KMS-11 (cell line): ENCODE measurements around the gene C4BPB.

Experiments used
- H2AFZ ChIP-seq: fragments of 200-600 bp; sonication (generic); 2 replicates; pipeline ENCODE4 v1.6.1; 2016; ENCODE audit warnings: antibody characterized with exemption, mixed run types, low read depth
- H3K27ac ChIP-seq: fragments of 200-600 bp; sonication (generic); 2 replicates; pipeline ENCODE4 v1.6.1; 2016; ENCODE audit warnings: mild to moderate bottlenecking, mixed run types
- H3K27me3 ChIP-seq: fragments of 200-600 bp; sonication (generic); 2 replicates; pipeline ENCODE4 v1.6.1; 2017; ENCODE audit warnings: mild to moderate bottlenecking, low read depth, mixed run types, moderate library complexity; ENCODE audit not compliant: insufficient read depth
- H3K36me3 ChIP-seq: fragments of 200-600 bp; sonication (generic); 2 replicates; pipeline ENCODE4 v1.6.1; 2017; ENCODE audit warnings: mild to moderate bottlenecking, mixed run types; ENCODE audit not compliant: insufficient read depth
- H3K4me1 ChIP-seq: fragments of 200-600 bp; sonication (generic); 2 replicates; pipeline ENCODE4 v1.6.1; 2016; ENCODE audit warnings: mild to moderate bottlenecking, low read depth, mixed run types; ENCODE audit not compliant: poor library complexity, severe bottlenecking
- H3K4me2 ChIP-seq: fragments of 200-600 bp; sonication (generic); 2 replicates; pipeline ENCODE4 v1.7.0; 2016; ENCODE audit warnings: mild to moderate bottlenecking, mixed run types
- H3K4me3 ChIP-seq: fragments of 200-600 bp; sonication (generic); IDR thresholded peaks from 2 replicates; pipeline ENCODE4 v1.6.1; 2017; ENCODE audit warnings: low read depth, low read length, mixed read lengths; ENCODE audit not compliant: insufficient read depth
- H3K79me2 ChIP-seq: fragments of 200-600 bp; sonication (generic); 2 replicates; pipeline ENCODE4 v1.6.1; 2016; ENCODE audit warnings: low read depth, mixed run types; ENCODE audit not compliant: insufficient read depth
- H3K9ac ChIP-seq: fragments of 200-600 bp; sonication (generic); 2 replicates; pipeline ENCODE4 v1.6.1; 2016; ENCODE audit warnings: mild to moderate bottlenecking, mixed run types
- H4K20me1 ChIP-seq: fragments of 200-600 bp; sonication (generic); 2 replicates; pipeline ENCODE4 v1.6.1; 2016; ENCODE audit warnings: mild to moderate bottlenecking, mixed run types; ENCODE audit not compliant: insufficient read depth
- TF ChIP-seq, protein P1 (sequence below): fragments of 200-600 bp; sonication (generic); conservative IDR thresholded peaks from 2 replicates; pipeline ENCODE4 v1.6.1; 2017; ENCODE audit warnings: low read depth, mild to moderate bottlenecking, antibody characterized with exemption, low read length, moderate library complexity, mixed read lengths

C4BPB gene

DNA sequence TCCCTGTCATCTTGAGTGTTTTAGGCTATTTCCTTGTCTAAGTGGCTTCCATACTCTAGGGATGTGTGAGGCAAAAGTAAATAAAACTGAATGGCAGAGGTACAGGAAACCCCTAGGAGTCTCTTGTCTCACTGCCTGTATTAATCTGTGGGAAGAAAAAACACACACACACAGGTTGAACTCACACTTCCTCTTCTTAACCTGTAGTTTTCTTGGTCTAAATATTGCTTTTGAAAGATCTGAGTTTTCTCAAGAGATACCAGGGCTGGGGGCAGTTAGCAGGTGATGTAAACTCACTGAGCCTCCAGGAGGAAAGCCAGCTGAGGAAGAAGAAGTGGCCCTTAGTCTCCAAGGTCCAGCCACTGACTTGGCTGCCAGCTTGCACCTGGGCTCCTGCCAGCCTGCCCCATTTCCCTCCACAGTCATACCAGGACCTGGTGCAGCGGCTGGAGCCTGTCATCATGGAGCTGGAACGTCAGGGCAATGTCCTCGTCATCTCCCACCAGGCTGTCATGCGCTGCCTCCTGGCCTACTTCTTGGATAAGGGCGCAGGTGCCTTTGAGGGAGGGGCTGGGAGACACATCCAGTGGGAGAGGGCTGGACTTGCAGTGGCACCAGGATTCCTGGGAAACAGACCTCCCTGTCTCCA is 18.7 kb upstream of the C4BPB start:
- no peaks in the 10 kb centered on the region for H4K20me1 ChIP-seq
- no peaks in the 10 kb centered on the region for H3K36me3 ChIP-seq
- H3K79me2 ChIP-seq = no peaks in the 10 kb centered on the region
- H2AFZ ChIP-seq = no peak overlapping the region
- H3K4me2 ChIP-seq = no peak overlapping the region
- H3K4me1 ChIP-seq = no peaks in the 10 kb centered on the region
- no peaks in the 10 kb centered on the region for H3K27me3 ChIP-seq
- H3K4me3 ChIP-seq = no peak overlapping the region
- H3K9ac ChIP-seq = no peak overlapping the region
- TF ChIP-seq, protein P1, sequence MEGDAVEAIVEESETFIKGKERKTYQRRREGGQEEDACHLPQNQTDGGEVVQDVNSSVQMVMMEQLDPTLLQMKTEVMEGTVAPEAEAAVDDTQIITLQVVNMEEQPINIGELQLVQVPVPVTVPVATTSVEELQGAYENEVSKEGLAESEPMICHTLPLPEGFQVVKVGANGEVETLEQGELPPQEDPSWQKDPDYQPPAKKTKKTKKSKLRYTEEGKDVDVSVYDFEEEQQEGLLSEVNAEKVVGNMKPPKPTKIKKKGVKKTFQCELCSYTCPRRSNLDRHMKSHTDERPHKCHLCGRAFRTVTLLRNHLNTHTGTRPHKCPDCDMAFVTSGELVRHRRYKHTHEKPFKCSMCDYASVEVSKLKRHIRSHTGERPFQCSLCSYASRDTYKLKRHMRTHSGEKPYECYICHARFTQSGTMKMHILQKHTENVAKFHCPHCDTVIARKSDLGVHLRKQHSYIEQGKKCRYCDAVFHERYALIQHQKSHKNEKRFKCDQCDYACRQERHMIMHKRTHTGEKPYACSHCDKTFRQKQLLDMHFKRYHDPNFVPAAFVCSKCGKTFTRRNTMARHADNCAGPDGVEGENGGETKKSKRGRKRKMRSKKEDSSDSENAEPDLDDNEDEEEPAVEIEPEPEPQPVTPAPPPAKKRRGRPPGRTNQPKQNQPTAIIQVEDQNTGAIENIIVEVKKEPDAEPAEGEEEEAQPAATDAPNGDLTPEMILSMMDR = no peak
- H3K27ac ChIP-seq = no peak overlapping the region

DNA sequence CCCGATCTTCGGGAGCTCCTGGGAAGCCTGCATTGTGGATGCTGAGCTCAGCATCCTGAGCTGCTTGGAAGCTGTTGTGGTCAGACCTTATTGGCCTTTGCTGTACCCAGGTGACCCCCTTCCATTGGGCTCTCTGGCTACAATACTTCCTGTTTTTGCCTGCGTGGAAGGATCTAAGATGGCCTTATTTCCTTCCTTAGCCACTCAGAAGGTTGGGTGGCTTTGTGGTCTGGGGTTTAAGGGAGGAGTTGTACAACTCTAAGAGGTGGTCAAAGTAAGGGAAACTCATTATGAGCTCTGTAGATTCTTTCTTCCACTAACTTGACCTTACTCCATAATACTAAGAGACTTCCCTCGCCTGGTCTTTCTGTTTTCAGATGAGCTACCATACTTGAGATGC is 17.8 kb upstream of the C4BPB start:
- Histone ChIP-seq H3K27me3 (no peaks in the 10 kb centered on the region), H3K4me2 (no peak overlapping the region), H3K36me3 (no peaks in the 10 kb centered on the region), H3K27ac (no peak overlapping the region), H3K79me2 (no peaks in the 10 kb centered on the region), H2AFZ (no peak overlapping the region), H3K4me3 (no peak overlapping the region), H4K20me1 (no peaks in the 10 kb centered on the region), H3K4me1 (no peaks in the 10 kb centered on the region), H3K9ac (no peak overlapping the region)
- TF ChIP-seq, protein P1 = no peak

DNA sequence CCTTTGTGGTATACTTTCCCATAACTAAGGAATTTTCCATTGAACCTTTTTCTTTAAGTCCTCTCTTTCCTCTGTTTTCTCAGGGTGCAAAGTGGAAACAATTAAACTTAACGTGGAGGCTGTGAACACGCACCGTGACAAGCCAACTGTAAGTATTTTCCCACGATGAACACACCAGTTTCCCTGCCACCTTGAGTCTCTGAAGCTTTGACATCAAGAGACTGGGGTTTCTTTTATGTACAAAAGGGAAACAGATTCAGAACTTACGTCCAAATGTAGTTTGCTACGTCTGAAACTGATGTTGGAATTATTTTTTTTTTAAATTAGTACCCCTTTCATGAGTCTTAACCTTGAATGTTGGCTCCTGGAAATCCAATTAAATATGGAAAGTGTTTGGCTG is 17.2 kb upstream of the C4BPB start:
- Histone ChIP-seq H3K27me3 (no peaks in the 10 kb centered on the region), H2AFZ (no peak overlapping the region), H3K79me2 (no peaks in the 10 kb centered on the region), H4K20me1 (no peaks in the 10 kb centered on the region), H3K36me3 (no peaks in the 10 kb centered on the region), H3K4me3 (no peak overlapping the region), H3K9ac (no peak overlapping the region), H3K27ac (no peak overlapping the region), H3K4me2 (no peak overlapping the region), H3K4me1 (no peaks in the 10 kb centered on the region)
- TF ChIP-seq, protein P1 = no peak

DNA sequence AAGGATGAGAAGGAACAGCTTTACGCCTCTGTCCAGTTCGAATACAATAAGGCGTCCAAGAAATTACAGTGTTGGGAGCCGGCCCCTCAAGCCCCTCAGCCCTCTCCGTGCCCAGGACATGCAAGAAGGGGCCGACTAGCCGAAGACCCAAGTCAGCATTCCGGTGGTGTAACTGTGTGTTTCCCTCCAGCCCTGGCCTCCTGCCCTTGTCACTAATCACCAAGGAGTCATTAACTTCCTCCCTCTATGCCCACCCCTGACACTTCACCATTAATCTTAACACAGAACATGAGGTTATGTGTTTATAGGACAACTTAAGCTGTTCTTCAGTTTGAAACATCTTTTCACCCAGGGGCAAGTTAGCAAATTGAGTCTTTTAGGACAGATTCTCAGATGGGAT is 16.4 kb upstream of the C4BPB start:
- Histone ChIP-seq H3K4me1 (no peaks in the 10 kb centered on the region), H2AFZ (no peak overlapping the region), H3K79me2 (no peaks in the 10 kb centered on the region), H3K4me3 (no peak overlapping the region), H4K20me1 (no peaks in the 10 kb centered on the region), H3K4me2 (no peak overlapping the region), H3K9ac (no peak overlapping the region), H3K27ac (no peak overlapping the region), H3K27me3 (no peaks in the 10 kb centered on the region), H3K36me3 (no peaks in the 10 kb centered on the region)
- TF ChIP-seq, protein P1 = no peak
